HG02840 (cell line): ENCODE measurements around the gene SPANXA2.
"Not testable (repeated sequence)": the region's sequence is repeated elsewhere in the genome, so short reads cannot be mapped to it uniquely, and the experiment has no call there.

Experiments
- ATAC-seq: cut with Tn5 transposase; IDR thresholded peaks from one replicate; pipeline ENCODE4 v1.9.1; 2021; ENCODE audit warnings: mild to moderate bottlenecking, moderate library complexity, moderate number of reproducible peaks; ENCODE audit not compliant: unreplicated experiment, low FRiP score

The SPANXA2 gene

GRCh38 chrX:141589408-141589807, at the start of gene SPANXA2:
Gene SPANXA2 (plus strand): TSS chrX:141589708. CDS start chrX:141589768, 60 bp downstream.
- ATAC-seq, result not testable (repeated sequence)

- ATAC-seq, result not testable (repeated sequence)
Measured at GRCh38 chrX:141542551-141542950, 47.0 kb upstream of the SPANXA2 start.

GRCh38 chrX:141584638-141585037, 4.9 kb upstream of the SPANXA2 start, which contains the start of gene SPANXA1:
Gene SPANXA1 (minus strand): TSS chrX:141584738. CDS start chrX:141584678, 60 bp downstream.
- ATAC-seq, result not testable (repeated sequence)

- no peak for ATAC-seq
Measured at GRCh38 chrX:141609111-141609510, 19.6 kb downstream of the SPANXA2 start.

- no peak for ATAC-seq
Measured at GRCh38 chrX:141619336-141619735, 29.8 kb downstream of the SPANXA2 start.

GRCh38 chrX:141632124-141632523, 42.6 kb downstream of the SPANXA2 start:
- ATAC-seq, result no peak

GRCh38 chrX:141638550-141638949, 49.0 kb downstream of the SPANXA2 start:
- no peak for ATAC-seq
